Raji (cell line): ENCODE measurements around the gene HOXA3.

Experiments
- POLR2A ChIP-seq: IDR thresholded peaks from 2 replicates; pipeline ENCODE4 v1.6.1; 2011; ENCODE audit warnings: low read depth, low read length, control low read depth; ENCODE audit not compliant: insufficient read depth

Gene HOXA3

GRCh38 chr7:27094304-27095049 lies 57.9 kb downstream of the HOXA3 start:
- no peak for TF ChIP-seq POLR2A

GRCh38 chr7:27093184-27093895 lies 59.0 kb downstream of the HOXA3 start:
- TF ChIP-seq POLR2A: no peak

DNA sequence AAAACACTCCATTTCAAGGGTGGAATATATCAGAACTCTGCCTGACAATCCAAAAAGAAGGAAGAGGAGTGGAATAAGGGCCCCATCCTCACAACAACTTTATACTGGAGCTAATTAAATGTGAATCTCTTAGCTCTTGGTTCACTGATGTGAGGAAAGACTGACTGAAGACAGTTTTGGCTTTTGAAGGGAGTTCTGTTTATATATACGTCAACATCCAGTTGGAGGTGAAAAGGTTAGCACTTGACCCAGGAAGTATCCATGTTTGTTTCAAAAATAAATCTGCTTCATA lies 59.6 kb downstream of the HOXA3 start:
- no peak for TF ChIP-seq POLR2A

DNA sequence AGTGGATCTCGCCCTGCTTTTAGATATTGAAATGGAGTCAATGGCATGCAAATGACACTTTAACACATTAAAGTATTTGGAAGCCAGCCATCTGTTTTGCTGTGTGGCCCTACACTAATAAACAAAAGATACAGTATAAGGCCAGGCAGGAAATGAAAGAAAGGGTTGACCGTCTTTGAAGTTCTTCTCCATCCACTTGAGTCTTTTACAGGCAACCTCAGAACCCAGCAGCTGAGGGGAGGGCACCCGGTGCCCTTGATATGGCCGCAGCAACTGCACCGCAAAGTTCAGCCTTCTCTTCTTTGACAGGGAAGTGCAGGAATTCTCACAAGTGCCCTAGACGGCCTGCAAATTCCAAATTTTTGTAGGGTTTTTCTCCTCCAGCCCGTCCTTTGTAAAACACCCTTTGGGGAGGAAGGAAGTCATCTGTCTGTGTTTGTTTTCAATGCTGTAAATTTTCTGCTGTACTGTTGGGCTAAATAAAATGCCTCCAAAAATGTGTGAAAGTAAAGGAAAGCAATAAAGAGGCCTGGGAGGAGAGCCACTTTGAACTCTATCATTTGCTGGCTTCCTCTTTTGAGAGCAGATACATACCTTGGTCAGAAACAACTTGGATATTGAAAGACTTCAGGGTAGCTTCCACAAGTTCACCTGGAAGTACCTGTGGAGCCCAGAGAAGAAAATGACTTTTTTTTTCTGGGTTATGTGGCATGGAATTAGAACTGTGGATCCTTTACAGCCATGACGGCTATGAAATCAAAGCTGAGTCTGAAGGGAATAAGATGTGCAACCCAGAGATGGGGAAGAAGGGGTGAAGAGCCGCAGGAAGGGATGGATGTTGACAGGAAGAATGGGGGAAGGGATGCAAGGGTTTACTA lies 60.2 kb downstream of the HOXA3 start:
- TF ChIP-seq POLR2A: no peak

DNA sequence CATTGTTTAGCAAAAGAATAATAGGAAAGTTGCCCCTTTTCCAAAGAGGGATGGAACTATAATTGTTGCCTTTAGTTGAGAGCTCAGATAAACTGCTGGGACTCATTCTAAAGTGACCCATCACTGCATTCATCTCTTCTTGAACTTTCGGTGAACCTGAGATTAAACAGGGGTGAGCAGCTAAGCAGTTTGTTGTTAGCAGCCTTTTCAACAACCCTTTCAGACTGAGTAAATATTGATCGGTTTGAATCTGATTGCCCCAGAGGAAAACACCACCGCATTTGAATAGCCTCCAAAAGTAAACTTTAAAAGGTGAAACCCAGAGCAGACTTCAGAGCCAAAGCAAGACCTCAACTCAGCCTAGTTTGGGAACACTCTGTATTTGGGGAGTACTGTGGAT lies 61.3 kb downstream of the HOXA3 start:
- no peak for TF ChIP-seq POLR2A

GRCh38 chr7:27088002-27088922 lies 64.1 kb downstream of the HOXA3 start:
- TF ChIP-seq POLR2A: no peak

DNA sequence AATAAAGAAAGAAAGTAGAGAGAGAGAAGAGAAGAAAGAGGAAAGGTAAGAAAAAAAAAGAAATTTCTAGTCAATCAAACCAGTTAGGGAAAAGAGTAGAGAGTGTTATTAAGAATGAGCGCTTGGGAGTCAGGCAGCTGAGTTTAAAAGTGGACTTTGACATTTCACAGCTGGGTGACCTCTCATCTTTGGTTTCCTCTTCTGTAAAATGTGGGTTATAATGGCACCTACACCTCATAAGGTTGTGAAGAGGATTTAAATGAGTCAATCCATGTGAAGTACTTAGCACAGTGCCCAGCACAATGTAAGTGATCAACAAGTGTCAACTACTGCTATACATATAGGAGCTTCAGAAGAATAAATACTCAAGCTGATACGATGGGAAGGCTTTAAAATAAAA lies 68.7 kb downstream of the HOXA3 start:
- no peak for TF ChIP-seq POLR2A

- TF ChIP-seq POLR2A: no peak
These were observed 70.2 kb downstream of the HOXA3 start for GRCh38 chr7:27082171-27082570.

- TF ChIP-seq POLR2A: no peak
These were observed 71.4 kb downstream of the HOXA3 start for GRCh38 chr7:27080844-27081436.

DNA sequence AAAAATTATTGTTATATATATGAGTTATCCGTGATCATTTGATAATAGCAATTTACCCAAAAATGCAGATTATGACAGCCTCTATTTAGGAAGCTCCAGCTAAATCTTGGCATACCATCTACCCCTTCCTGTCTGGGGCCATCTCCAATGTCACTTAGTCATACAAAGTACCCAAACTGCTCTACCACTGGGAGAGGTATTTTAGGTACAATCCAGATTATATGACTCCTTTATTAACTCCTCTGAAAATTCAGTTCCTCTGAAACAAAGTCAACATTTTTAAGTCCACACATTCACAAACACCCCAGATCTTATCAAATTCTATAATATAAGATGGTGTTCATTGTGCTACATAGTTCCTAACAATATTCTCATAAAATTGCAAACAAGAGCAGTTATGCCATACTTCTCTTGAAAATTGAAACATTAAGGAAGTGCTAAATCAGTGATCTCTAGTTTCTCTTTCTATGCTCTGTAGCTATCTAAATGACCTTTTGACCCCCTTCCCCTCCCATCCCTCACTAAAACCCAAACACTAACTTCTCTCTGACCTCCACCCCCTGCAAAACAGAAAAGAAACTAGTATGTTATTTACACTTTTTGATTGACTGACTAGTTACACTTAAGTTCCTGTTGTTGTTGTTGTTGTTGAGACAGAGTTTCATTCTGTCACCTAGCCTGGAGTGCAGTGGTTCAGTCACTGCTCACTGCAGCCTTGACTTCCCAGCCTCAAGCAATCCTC lies 73.0 kb downstream of the HOXA3 start:
- TF ChIP-seq POLR2A: no peak

GRCh38 chr7:27078616-27079233 lies 73.7 kb downstream of the HOXA3 start:
- no peak for TF ChIP-seq POLR2A

DNA sequence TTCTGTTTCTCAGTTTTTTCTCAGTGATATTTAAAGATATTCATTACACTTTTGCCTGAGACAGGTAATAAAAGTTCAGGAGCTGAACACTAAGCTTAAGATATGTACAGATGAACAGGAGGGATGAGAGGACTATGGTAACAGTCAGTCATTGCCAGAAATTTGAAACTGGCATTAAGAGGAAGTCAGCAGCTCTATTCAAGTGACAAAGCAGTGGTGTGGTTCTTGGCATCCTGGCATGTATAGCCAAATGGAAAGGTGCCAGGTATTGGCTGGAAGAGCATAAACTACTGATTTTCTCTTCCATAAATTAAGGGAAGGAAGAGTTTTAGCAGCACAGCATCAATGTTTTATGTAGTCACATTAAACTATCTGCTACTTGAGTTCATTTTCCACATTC lies 79.3 kb downstream of the HOXA3 start:
- TF ChIP-seq POLR2A: no peak

GRCh38 chr7:27071622-27072390 lies 80.6 kb downstream of the HOXA3 start:
- TF ChIP-seq POLR2A: no peak
